Renal pelvis (tissue), 4 donors: ENCODE data around the gene GRIN3A. TPM values are rescaled to one million over a fixed set of nuclear protein-coding genes. Genes with fewer than 3 reads are reported as not detected.
A peak's percentile ranks its signal among the peaks of the same experiment; 100 is the strongest.

Source experiments
- DNase-seq: peaks from one replicate; pipeline ENCODE4 v3.0.0-alpha.2; 2013
- polyA plus RNA-seq, 3 donors: library from polyadenylated mRNA; unstranded; fragments of 120-200 nt; gene quantifications; one replicate each; pipeline ENCODE4 v1.2.1, GENCODE V29; 2013; ENCODE audit not compliant: insufficient read length in 3 of 3

The GRIN3A gene
- polyA plus RNA-seq, 3 donors = 1.1 to 1.6 (median 1.5) TPM

- DNase-seq = no peak
Observed at GRCh38 chr9:101706261-101706798, 32.1 kb downstream of the GRIN3A start.

- no peak for DNase-seq
Observed at GRCh38 chr9:101705135-101705661, 33.2 kb downstream of the GRIN3A start.

GRCh38 chr9:101702257-101702656 lies 36.2 kb downstream of the GRIN3A start:
- no peak for DNase-seq

- no peak for DNase-seq
Observed at GRCh38 chr9:101693546-101694336, 44.7 kb downstream of the GRIN3A start.

GRCh38 chr9:101691657-101692056 lies 46.8 kb downstream of the GRIN3A start:
- no peak for DNase-seq

- DNase-seq = no peak
Observed at GRCh38 chr9:101689039-101689438, 49.4 kb downstream of the GRIN3A start.

GRCh38 chr9:101684665-101685064 lies 53.8 kb downstream of the GRIN3A start:
- DNase-seq = no peak

- DNase-seq = no peak
Observed at GRCh38 chr9:101683236-101683635, 55.2 kb downstream of the GRIN3A start.

- DNase-seq = no peak
Observed at GRCh38 chr9:101677861-101678260, 60.6 kb downstream of the GRIN3A start.

GRCh38 chr9:101675341-101675740 lies 63.1 kb downstream of the GRIN3A start:
- DNase-seq = no peak

GRCh38 chr9:101674165-101674564 lies 64.3 kb downstream of the GRIN3A start:
- DNase-seq = no peak

- DNase-seq = no peak
Observed at GRCh38 chr9:101673642-101674041, 64.8 kb downstream of the GRIN3A start.

- no peak for DNase-seq
Observed at GRCh38 chr9:101671567-101671966, 66.9 kb downstream of the GRIN3A start.

- DNase-seq = no peak
Observed at GRCh38 chr9:101668421-101668820, 70.0 kb downstream of the GRIN3A start.

GRCh38 chr9:101664453-101664852 lies 74.0 kb downstream of the GRIN3A start:
- peak; percentile 16 for DNase-seq

- no peak for DNase-seq
Observed at GRCh38 chr9:101652601-101653175, 85.8 kb downstream of the GRIN3A start.

GRCh38 chr9:101650142-101650541 lies 88.3 kb downstream of the GRIN3A start:
- no peak for DNase-seq

- no peak for DNase-seq
Observed at GRCh38 chr9:101648493-101648892, 90.0 kb downstream of the GRIN3A start.

GRCh38 chr9:101639785-101640665 lies 98.4 kb downstream of the GRIN3A start:
- DNase-seq = no peak

GRCh38 chr9:101639311-101639710 lies 99.1 kb downstream of the GRIN3A start:
- DNase-seq = no peak

- no peak for DNase-seq
Observed at GRCh38 chr9:101636247-101636646, 102.2 kb downstream of the GRIN3A start.

- no peak for DNase-seq
Observed at GRCh38 chr9:101635473-101635872, 103.0 kb downstream of the GRIN3A start.
